Measurements from ENCODE around the gene RGS19.

RGS19 gene

GRCh38 chr20:64053841-64054661, 25.3 kb downstream of the RGS19 start:
- Mint-ChIP-seq H3K27ac (no peak overlapping the region), H3K9me3 (no peaks in the 10 kb centered on the region), H3K4me3 (peak overlapping the region; percentile 25), H3K4me1 (peaks cover 41% of the 10 kb centered on the region), H3K36me3 (ENCODE audit: low read depth) (no peaks in the 10 kb centered on the region), H3K27me3 (ENCODE audit: low read depth, poor library complexity) (peaks cover 27% of the 10 kb centered on the region)
- peak; percentile 47 for DNase-seq
- TF ChIP-seq CTCF (IDR thresholded peaks at IDR 0.05), result no peak

- peak overlapping the region; percentile 25 for H3K4me3 Mint-ChIP-seq
- no peak overlapping the region for H3K27ac Mint-ChIP-seq
- DNase-seq, result no peak
- TF ChIP-seq CTCF (IDR thresholded peaks at IDR 0.05), result no peak
- peaks cover 31% of the 10 kb centered on the region for H3K27me3 Mint-ChIP-seq (ENCODE audit: low read depth, poor library complexity)
- no peaks in the 10 kb centered on the region for H3K36me3 Mint-ChIP-seq (ENCODE audit: low read depth)
- peaks cover 40% of the 10 kb centered on the region for H3K4me1 Mint-ChIP-seq
- H3K9me3 Mint-ChIP-seq, result no peaks in the 10 kb centered on the region
These were observed 26.1 kb downstream of the RGS19 start for GRCh38 chr20:64052987-64053840.

- no peaks in the 10 kb centered on the region for H3K36me3 Mint-ChIP-seq (ENCODE audit: low read depth)
- H3K9me3 Mint-ChIP-seq, result no peaks in the 10 kb centered on the region
- H3K27ac Mint-ChIP-seq, result no peak overlapping the region
- TF ChIP-seq CTCF (IDR thresholded peaks at IDR 0.05), result no peak
- DNase-seq, result no peak
- H3K4me1 Mint-ChIP-seq, result peaks cover 35% of the 10 kb centered on the region
- H3K4me3 Mint-ChIP-seq, result no peak overlapping the region
- H3K27me3 Mint-ChIP-seq (ENCODE audit: low read depth, poor library complexity), result peaks cover 40% of the 10 kb centered on the region
These were observed 27.0 kb downstream of the RGS19 start for GRCh38 chr20:64052326-64052722.

- Mint-ChIP-seq H3K4me1 (peaks cover 35% of the 10 kb centered on the region), H3K4me3 (no peak overlapping the region), H3K27ac (no peak overlapping the region), H3K9me3 (no peaks in the 10 kb centered on the region), H3K27me3 (ENCODE audit: low read depth, poor library complexity) (peaks cover 46% of the 10 kb centered on the region), H3K36me3 (ENCODE audit: low read depth) (no peaks in the 10 kb centered on the region)
- TF ChIP-seq CTCF (IDR thresholded peaks at IDR 0.05), result no peak
- no peak for DNase-seq
These were observed 27.6 kb downstream of the RGS19 start for GRCh38 chr20:64051561-64052325.

- Mint-ChIP-seq H3K27ac (no peak overlapping the region), H3K4me1 (peaks cover 41% of the 10 kb centered on the region), H3K36me3 (ENCODE audit: low read depth) (no peaks in the 10 kb centered on the region), H3K4me3 (no peak overlapping the region), H3K27me3 (ENCODE audit: low read depth, poor library complexity) (peaks cover 53% of the 10 kb centered on the region), H3K9me3 (no peaks in the 10 kb centered on the region)
- no peak for DNase-seq
- TF ChIP-seq CTCF (IDR thresholded peaks at IDR 0.05), result no peak
These were observed 28.3 kb downstream of the RGS19 start for GRCh38 chr20:64051033-64051452.

Measured in nephron progenitor cell (in vitro differentiated cells).